HG03378 (cell line): ENCODE data around the gene RAB9A.
"Not testable (repeated sequence)": the region's sequence is repeated elsewhere in the genome, so short reads cannot be mapped to it uniquely, and the experiment has no call there.

Experiments used
- ATAC-seq: cut with Tn5 transposase; IDR thresholded peaks from one replicate; pipeline ENCODE4 v1.9.1; 2021; ENCODE audit warnings: mild to moderate bottlenecking, moderate library complexity; ENCODE audit not compliant: unreplicated experiment

RAB9A gene

GRCh38 chrX:13669246-13669737 lies 19.6 kb upstream of the RAB9A start:
- peak; percentile 78 for ATAC-seq

GRCh38 chrX:13669755-13670154 lies 19.2 kb upstream of the RAB9A start:
- not testable (repeated sequence) for ATAC-seq

GRCh38 chrX:13670197-13670596 lies 18.7 kb upstream of the RAB9A start:
- no peak for ATAC-seq

GRCh38 chrX:13673016-13673415 lies 15.9 kb upstream of the RAB9A start:
- no peak for ATAC-seq

- no peak for ATAC-seq
These were observed 12.0 kb upstream of the RAB9A start for GRCh38 chrX:13676885-13677284.

GRCh38 chrX:13679700-13680099 lies 9.2 kb upstream of the RAB9A start:
- not testable (repeated sequence) for ATAC-seq

- no peak for ATAC-seq
These were observed 7.3 kb upstream of the RAB9A start for GRCh38 chrX:13681595-13681994.

- ATAC-seq: no peak
These were observed 4.6 kb upstream of the RAB9A start for GRCh38 chrX:13684361-13684760.

- no peak for ATAC-seq
These were observed 3.7 kb upstream of the RAB9A start for GRCh38 chrX:13685126-13685763.

- ATAC-seq: no peak
These were observed 1.7 kb upstream of the RAB9A start for GRCh38 chrX:13687203-13687602.

GRCh38 chrX:13688384-13688957 lies 457 bp upstream of the RAB9A start:
- no peak for ATAC-seq

- ATAC-seq: no peak
These were observed 848 bp downstream of the RAB9A start for GRCh38 chrX:13689741-13690211.

- ATAC-seq: no peak
These were observed 1.9 kb downstream of the RAB9A start for GRCh38 chrX:13690836-13691235.

GRCh38 chrX:13691841-13692371 lies 3.0 kb downstream of the RAB9A start:
- no peak for ATAC-seq

- ATAC-seq: no peak
These were observed 3.9 kb downstream of the RAB9A start for GRCh38 chrX:13692771-13693231.

GRCh38 chrX:13693341-13693961 lies 4.5 kb downstream of the RAB9A start:
- no peak for ATAC-seq

- ATAC-seq: no peak
These were observed 5.4 kb downstream of the RAB9A start for GRCh38 chrX:13694359-13694758.

GRCh38 chrX:13694983-13695382 lies 6.1 kb downstream of the RAB9A start:
- ATAC-seq: no peak

- ATAC-seq: no peak
These were observed 6.7 kb downstream of the RAB9A start for GRCh38 chrX:13695601-13696115.

- peak; percentile 63 for ATAC-seq
These were observed 8.5 kb downstream of the RAB9A start for GRCh38 chrX:13697455-13697854.

- ATAC-seq: no peak
These were observed 9.0 kb downstream of the RAB9A start for GRCh38 chrX:13697976-13698375.

- no peak for ATAC-seq
These were observed 9.5 kb downstream of the RAB9A start for GRCh38 chrX:13698432-13698831.
